NCI-H446 (cell line): Measurements from ENCODE around the gene OGFOD1.

Experiments used
- DNase-seq, 2 experiments: peaks; one replicate each; lab custom pipeline; 2025; lab: John Stamatoyannopoulos, UW

OGFOD1 gene

GRCh38 chr16:56428091-56428490, 23.3 kb upstream of the OGFOD1 start:
- DNase-seq: no peak

- no peak for DNase-seq
These were observed 15.1 kb upstream of the OGFOD1 start for GRCh38 chr16:56436258-56436657.

DNA sequence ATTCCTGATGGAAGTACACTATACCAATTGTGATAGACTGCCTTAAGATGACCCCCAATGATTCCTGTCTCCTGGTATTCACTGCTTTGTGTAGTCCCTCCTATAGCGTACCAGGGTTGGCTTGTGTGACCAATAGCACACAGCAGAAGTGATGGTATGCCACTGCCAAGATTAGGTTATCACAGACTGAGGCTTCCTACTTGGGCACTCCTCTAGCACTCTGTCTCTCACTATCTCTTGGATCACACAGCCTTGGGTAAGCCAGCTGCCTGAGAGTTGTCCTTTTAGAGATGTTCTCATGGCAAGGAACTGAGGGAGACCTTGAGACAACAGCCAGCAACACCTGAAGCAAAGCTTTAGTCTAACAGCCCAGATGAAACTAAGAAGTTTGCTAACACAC, 13.3 kb upstream of the OGFOD1 start:
- DNase-seq: no peak

- DNase-seq: no peak
These were observed 4.1 kb upstream of the OGFOD1 start for GRCh38 chr16:56447286-56447685.

- no peak for DNase-seq
These were observed 3.3 kb upstream of the OGFOD1 start for GRCh38 chr16:56448005-56448404.

- peak in 1 of 2 experiments; percentile 2 for DNase-seq
These were observed 924 bp upstream of the OGFOD1 start for GRCh38 chr16:56450275-56450985.

- no peak for DNase-seq
These were observed 667 bp downstream of the OGFOD1 start for GRCh38 chr16:56451753-56452689.

GRCh38 chr16:56457927-56458470, 6.6 kb downstream of the OGFOD1 start:
- no peak for DNase-seq

DNA sequence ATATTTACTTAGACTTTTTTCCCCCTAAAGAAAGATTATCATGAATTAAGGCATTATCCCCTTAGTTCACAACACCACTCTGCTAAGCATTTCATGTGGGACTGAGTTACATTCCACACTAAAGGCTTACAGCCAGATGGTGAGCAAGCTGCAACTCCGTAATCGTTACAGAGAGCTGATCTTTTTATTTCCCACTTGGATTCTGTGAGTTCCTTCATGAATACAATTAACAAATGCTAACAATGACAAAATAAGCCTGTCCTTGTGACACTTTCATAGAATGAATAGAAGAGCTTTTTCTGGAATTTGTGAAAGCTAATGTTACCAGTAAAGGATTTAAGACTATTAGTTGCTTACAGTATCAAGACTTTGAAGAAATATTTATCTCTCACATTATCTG, 8.7 kb downstream of the OGFOD1 start:
- DNase-seq: no peak

- DNase-seq: no peak
These were observed 10.9 kb downstream of the OGFOD1 start for GRCh38 chr16:56462064-56462796.

DNA sequence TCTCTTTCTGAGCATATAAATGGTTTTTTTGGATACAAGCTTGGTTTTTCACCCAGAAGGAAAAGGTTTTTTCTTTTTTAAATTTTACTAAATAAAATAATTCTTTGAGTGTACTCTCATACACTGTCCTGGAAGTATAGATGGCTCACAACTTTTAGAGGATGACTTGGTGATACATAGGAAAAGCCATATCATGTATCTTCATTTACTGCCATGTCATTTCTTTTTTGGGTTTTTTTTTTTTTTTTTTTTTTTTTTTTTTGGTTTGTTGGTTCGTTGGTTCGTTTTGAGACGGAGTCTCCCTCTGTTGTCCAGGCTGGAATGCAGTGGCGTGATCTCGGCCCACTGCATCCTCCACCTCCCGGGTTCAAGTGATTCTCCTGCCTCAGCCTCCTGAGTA, 11.8 kb downstream of the OGFOD1 start:
- DNase-seq: no peak

- DNase-seq: no peak
These were observed 15.0 kb downstream of the OGFOD1 start for GRCh38 chr16:56466344-56466743.

- DNase-seq: no peak
These were observed 17.4 kb downstream of the OGFOD1 start for GRCh38 chr16:56468800-56469199.

DNA sequence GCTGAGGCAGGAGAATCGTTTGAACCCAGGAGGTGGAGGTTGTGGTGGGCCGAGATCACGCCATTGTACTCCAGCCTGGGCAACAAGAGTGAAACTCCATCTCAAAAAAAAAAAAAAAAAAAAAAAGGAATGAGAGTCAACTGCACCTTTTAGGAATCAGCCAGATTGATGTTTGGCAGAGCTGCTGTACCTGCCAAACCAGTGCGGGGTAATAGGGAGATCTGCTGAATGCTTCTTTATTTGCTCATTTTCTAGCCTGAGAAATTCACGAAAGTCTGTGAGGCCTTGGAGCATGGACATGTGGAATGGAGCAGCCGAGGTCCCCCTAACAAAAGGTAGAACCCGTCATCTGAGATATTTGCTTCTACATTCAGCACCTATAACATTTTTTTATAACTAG, 18.4 kb downstream of the OGFOD1 start:
- DNase-seq: no peak

GRCh38 chr16:56470232-56470631, 18.9 kb downstream of the OGFOD1 start:
- no peak for DNase-seq

GRCh38 chr16:56470666-56471065, 19.3 kb downstream of the OGFOD1 start:
- DNase-seq: no peak

GRCh38 chr16:56475201-56475600, 23.8 kb downstream of the OGFOD1 start:
- DNase-seq: no peak

DNA sequence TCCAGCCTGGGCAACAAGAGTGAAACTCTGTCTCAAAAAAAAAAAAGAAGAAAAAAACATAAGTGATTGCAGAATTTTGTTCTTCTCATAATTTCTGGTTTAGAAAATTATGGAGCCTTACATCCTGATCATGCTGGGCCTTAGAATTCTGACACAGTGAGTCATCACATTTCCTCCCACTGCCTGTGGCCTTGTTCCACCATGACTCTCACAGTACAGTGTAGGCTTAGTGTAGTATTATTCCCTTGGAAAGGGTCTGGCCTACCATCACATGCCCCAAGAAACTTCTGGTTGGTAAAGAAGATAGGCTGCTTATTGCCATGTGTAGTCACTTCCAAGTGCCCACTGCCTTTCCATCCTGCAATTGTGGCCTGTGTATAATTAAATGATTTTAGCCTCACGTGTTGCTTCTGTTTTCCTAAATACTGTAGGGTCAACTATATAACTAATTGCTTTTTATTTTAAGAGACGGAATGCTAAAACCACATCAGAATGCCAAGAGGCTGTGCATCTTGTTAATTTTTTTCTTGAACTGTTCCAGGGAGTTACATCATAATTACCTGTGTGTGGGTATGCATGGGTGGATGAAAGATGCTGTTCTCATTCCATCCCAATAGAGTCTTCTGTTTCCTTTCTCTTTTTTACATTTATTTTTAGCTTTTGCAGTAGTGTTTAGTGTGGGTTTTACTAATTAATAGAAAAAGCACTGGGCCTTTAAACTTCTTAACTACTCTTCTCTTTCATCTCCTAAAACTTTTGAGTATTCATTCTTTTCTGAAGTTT, 25.9 kb downstream of the OGFOD1 start:
- no peak for DNase-seq

GRCh38 chr16:56478281-56479049, 27.1 kb downstream of the OGFOD1 start:
- no peak for DNase-seq

DNA sequence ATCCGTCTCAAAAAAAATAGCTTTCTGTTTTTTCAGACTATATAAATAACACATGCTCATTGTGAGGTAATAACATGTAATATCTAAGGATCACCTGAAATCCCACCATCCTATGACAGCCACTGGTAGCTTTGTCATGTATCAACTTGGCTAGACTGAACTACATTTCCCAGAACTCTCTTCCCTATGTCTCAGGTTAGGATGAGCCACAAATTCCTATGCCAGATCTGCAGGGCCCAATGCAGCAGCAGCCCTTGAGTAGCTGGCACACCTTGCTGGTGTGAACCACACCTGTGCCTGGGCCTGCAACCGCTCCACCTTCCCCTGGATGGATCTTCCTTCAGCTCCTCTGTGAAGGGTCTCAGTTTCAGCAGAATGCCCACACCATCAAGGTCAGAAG, 28.1 kb downstream of the OGFOD1 start:
- DNase-seq: no peak
